ENCODE data around the gene TCEA2.
"Not testable (repeated sequence)": the region's sequence is repeated elsewhere in the genome, so short reads cannot be mapped to it uniquely, and the experiment has no call there.

TCEA2 gene

DNA sequence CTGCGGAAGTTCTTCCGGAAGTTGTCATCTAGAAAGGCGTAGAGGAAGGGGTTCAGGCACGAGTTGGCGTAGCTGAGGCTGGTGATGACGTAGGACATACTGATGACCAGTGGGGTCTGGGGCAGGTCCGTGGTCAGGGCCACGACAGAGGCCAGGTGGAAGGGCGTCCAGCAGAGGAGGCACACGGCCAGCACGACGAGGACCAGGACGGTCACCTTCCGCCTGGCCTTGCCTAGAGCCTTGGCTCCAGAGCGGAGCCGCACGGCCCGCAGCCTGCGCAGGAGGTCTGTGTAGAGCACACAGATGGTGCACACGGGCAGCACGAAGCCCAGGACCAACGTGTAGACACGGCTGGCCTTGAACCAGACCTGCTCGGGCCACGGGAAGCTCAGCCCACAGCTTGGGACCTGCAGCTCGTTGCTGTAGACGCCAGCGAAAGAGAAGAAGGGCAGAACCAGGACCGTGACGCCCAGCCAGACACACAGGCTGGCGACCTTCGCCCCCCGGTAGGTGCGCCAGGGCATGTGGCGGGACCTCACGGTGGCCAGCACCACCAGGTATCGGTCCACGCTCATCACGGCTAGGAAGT is 42.9 kb downstream of the TCEA2 start:
- no peak for DNase-seq (ENCODE audit: insufficient read length, low spot score)
- no peak for FAIRE-seq

- FAIRE-seq: no peak
- no peak for DNase-seq (ENCODE audit: insufficient read length, low spot score)
Measured at GRCh38 chr20:64106435-64106961, 43.5 kb downstream of the TCEA2 start.

- DNase-seq (ENCODE audit: insufficient read length, low spot score): no peak
- FAIRE-seq: no peak
Measured at GRCh38 chr20:64106981-64107735, 44.2 kb downstream of the TCEA2 start, which contains the start of gene NPBWR2. NPBWR2 (minus strand) TSS chr20:64107565; CDS start chr20:64106831, 734 bp downstream.

- no peak for DNase-seq (ENCODE audit: insufficient read length, low spot score)
Measured at GRCh38 chr20:64107736-64108457, 44.9 kb downstream of the TCEA2 start.

DNA sequence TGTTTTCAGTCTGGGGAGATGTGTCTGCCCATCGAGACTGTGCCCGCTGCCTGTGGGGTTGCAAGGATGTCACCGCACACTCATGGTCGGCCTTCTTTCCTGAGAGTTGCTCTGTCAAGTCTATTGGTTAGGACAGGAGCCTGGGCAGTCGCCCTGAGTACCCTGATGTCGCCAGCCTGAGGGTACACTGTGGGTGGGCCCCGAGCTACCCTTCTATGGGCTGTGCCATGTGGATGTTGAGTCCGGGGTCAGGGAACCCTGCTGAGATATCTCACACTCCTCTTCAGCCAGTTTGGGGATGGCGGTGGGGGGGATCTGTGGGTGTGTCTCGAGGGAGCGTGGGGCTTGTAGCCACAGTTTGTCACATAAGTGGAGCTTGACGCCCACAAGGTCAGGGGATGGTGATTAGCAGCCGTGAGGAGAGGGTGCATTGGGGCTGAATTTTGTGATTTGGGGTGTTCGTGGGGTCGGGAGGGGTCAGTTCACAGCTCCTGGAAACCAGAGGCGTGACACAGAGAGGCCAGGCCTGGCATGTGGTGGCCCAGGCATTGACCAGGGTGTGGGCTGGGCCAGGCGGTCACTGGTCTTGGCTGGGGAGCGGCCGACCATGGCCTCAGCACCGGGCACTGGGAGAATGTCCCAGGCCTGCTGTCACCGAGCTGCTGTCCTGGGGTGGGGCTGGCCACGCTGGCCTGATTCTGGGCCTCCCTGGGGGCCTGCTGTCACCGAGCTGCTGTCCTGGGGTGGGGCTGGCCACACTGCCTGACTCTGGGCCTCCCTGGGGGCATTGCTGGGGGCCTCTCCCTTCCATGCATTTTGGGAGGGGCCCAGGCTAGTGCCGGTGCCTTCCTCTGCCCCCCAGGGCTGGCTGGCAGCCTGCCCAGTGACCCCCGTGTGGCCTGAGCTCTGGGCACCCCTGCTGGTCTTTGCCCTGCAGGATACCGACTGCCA is 46.0 kb downstream of the TCEA2 start:
- DNase-seq (ENCODE audit: insufficient read length, low spot score): no peak
- no peak for FAIRE-seq

More at GRCh38 chr20:64107736-64108457, 44.9 kb downstream of the TCEA2 start:
- FAIRE-seq: no peak

DNA sequence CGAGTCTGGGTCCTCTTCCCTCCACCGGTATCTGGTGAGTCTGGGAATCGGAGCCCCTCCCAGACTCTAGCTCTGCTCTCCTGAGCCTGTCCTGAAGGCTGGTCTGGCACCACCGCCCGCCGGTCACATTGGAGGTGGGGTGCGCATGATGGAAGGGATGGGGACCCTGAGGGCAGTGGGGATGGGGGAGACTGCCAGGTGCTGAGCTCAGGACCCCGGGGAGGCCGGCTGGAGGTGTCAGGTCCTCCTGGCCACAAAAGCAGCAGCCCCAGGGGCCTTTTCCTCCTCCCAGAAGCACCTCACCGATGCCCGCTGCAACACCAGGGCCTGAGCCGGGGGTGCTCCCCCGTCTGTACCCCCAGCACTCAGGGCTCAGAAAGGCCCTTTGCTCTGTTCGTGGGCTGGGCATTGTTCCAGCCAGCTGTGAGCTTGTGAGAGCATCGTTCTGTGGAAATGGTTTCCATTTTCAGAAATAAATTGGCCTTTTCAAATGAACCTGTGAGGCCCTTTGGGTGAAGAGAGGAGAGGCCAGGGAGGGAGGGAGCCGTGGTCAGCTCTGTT is 46.9 kb downstream of the TCEA2 start:
- DNase-seq (ENCODE audit: insufficient read length, low spot score): no peak
- FAIRE-seq: no peak

DNA sequence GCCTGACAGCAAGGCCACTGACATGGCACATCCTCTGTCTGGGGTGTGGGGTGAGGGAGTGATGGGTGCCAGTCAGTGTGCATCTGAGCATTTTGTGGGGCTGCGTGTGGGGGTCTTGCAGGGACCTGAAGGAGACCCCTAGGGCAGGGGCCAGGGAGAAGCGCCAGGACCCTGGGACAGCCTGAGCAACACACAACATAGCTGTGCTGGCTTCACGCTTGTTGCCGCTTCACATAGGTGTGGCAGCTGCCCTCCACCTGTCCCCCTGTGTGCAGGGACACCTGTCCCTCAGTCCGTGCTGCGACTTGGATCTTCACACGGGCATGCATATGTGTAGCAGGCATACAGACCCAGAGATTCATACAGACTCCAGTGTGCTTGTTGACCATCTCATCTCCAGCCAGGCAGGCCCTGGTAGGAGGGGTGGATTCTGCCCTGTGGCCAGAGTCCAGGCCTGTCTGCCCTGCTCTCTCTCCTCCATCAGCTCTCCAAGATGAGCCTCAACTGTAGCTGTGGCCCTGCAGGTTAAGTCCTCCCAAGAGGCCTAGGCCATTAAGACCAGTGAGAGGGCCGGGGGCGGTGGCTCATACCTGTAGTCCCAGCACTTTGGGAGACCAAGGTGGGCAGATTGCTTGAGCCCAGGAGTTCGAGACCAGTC is 47.5 kb downstream of the TCEA2 start:
- DNase-seq (ENCODE audit: insufficient read length, low spot score) (no peak), FAIRE-seq (no peak)

- FAIRE-seq: no peak
Measured at GRCh38 chr20:64111841-64112641, 49.0 kb downstream of the TCEA2 start.

GRCh38 chr20:64112691-64113443 is 49.9 kb downstream of the TCEA2 start:
- DNase-seq (ENCODE audit: insufficient read length, low spot score) (no peak), FAIRE-seq (no peak)

More at GRCh38 chr20:64111841-64112641, 49.0 kb downstream of the TCEA2 start:
- no peak for DNase-seq (ENCODE audit: insufficient read length, low spot score)

DNA sequence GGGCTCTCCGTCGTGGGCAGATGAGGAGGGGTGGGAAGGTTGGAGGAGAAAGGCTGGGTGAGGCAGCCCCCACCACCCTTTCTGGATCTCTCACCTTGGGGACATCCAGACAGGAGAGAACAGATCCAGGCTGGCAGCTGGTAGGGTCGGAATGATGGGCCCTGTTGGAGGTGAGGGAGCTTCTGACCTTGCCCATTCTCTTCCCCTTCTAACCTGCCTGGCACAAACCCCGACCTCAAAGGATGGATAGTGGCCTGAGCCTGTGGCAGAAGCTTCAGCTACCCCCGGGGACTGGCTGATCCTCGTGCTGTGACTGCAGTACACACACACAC is 50.4 kb downstream of the TCEA2 start:
- FAIRE-seq (no peak), DNase-seq (ENCODE audit: insufficient read length, low spot score) (no peak)

DNA sequence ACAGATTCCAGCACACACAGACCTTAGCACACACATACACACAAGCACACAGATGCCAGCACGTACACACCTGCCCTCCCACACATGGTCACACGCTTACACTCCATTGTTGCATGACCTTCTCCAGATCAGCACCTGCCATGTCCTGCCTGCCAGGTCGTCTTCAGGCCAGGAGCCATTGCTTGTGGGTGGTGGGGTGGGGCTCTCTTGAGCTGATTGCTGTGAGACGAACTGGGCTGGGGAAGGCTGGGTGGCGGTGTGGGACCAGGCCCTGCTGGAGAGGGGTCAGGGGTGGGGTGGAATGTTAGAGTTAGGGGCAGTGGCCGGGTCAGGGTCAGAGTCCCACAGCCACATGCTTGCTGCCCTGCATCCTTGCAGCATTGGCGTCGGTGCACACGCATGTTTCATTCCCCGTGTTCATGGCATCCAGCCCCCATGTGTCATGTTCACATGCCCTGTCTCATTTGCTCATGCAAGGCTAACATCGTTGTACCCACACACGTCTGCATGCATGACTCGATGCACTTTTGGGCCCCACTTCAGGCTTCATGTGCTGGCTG is 50.9 kb downstream of the TCEA2 start:
- FAIRE-seq: no peak
- DNase-seq (ENCODE audit: insufficient read length, low spot score): no peak

DNA sequence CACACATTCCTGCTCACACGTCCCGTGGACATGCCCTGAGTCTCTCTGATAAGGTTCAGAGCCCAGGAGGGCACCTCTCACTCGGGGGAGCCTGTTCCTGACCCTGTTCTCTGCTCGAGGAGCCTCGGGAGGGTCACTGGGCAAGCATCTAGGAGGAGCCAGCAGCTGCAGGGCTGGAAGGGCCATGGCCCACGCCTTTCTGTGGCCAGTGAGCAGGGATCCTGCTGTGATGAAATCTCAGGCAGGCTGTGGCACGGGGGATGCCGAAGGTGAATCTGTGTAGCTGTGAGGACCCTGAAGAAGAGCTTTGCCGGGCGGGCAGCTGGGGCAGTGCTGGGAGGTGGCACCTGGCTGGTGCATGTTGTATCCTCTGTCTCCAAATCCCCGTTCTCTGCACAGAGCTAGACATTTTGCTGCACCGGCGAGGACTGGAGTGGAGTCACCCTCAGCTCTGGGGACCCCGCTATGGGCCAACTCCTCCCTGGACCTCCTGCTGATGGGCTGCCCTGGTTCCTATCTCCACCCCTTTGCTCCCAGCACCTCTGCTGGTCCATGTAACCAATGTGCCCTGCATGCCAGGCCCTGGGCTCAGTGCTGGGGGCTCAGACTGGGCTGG is 51.5 kb downstream of the TCEA2 start:
- DNase-seq (ENCODE audit: insufficient read length, low spot score): no peak
- no peak for FAIRE-seq

- no peak for FAIRE-seq
- DNase-seq (ENCODE audit: insufficient read length, low spot score): no peak
Measured at GRCh38 chr20:64115171-64115911, 52.3 kb downstream of the TCEA2 start.

DNA sequence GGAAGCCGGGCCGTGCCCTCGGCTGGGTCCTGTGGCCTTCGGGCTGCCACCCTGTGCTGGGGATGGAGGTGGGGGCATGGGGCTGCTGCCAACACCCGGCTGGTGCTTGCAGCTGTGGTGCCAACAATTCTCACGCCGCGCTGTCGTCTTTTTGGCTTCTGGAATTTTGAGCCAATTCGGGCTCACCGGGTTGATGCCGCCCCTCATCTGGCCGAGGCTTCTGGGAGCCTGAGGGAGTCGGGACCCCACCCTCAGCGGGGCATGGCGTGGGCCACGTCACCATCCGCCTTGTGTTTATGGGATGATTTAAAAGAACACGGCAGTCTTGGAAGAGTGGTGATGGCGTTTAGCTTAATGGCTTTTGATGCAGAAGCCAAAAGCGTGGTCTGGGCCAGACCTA is 53.0 kb downstream of the TCEA2 start:
- DNase-seq (ENCODE audit: insufficient read length, low spot score) (no peak), FAIRE-seq (no peak)

DNA sequence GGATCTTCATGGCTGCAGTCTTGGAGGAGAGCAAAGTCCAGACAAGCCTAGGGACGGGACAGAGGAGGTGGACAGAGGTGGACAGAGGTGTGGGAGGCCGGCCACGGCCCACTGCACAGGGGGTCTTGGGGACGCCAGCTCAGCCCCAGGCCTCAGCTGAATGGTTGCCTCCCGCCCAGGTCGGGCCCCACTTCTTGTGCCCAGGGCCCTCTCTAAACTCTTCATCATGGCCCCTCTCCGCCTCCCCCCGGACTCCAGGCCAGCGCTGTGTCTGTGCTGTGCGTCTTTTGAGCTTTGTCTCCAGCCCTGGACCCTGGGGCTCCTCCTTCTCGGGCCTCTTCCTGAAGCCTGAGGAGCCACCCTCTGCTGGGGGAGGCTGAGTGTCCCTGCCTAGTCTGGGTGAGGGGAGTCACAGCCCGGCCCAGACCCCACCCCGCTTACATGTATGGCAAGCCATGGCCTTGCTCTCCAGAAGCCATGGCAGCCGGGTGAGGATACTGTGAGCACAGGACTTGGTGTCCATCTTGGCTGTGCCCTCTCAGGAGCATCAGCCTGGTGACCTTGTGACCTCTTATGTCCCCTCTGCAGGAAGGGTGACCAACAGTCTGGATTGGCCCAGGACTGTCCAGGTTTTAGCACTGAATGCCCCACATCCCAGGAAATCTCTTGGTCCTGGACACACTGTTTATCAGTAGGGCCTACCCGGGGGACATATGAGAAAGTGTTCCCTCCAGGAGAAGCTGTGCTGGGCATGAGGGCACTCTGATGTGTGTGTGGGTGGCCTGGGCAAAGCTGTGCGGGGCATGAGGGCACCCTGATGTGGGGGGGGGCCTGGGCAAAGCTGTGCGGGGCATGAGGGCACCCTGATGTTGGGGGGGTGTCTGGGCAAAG is 53.8 kb downstream of the TCEA2 start:
- no peak for DNase-seq (ENCODE audit: insufficient read length, low spot score)
- FAIRE-seq: no peak

DNA sequence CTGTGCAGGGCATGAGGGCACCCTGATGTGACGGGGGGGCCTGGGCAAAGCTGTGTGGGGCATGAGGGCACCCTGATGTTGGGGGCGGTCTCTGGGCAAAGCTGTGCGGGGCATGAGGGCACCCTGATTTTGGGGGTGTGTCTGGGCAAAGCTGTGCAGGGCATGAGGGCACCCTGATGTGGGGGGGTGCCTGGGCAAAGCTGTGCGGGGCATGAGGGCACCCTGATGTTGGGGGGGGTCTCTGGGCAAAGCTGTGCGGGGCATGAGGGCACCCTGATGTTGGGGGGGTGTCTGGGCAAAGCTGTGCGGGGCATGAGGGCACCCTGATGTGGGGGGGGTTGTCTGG is 54.4 kb downstream of the TCEA2 start:
- FAIRE-seq; DNase-seq (ENCODE audit: insufficient read length, low spot score): not testable (repeated sequence)

Measured in GM19239 (cell line).